ENCODE results near the gene PLAC8.
"Not testable (repeated sequence)": the region's sequence is repeated elsewhere in the genome, so short reads cannot be mapped to it uniquely, and the experiment has no call there.

PLAC8 gene

GRCh38 chr4:83111751-83112141, 2.8 kb downstream of the PLAC8 start:
- DNase-seq, result not testable (repeated sequence)

DNA sequence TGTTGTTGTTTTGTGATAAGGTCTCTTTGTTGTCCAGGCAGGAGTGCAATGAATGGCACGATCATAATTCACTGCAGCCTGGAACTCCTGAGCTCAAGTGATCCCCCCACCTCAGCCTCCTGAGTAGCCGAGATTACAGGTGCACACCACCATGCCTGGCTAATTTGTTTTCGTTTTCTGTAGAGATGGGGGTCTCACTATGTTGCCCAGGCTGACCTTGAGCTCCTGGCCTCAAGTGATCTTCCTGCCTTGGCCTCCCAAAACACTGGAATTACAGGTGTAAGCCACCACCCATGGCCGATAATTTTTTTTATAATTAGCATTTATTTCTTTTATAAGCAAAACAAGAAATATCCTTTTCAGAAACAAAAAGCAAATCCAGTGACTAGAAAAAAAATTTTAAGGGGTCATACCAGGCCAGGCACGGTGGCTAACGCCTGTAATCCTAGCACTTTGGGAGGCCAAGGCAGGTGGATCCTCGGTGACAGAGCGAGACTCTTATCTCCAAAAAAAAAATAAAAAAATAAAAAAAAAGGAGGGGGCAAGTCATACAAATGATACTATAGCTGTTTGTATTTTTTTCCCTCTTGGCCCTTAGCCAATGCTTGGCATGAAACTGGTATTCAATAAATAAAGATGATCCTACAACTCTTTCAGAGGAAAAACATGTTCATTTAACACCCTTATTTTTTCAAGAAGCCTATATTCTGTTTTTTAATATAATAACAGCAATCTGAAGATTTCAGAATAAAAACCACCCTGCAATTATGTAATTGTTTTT, 3.4 kb downstream of the PLAC8 start:
- no peak for DNase-seq

DNA sequence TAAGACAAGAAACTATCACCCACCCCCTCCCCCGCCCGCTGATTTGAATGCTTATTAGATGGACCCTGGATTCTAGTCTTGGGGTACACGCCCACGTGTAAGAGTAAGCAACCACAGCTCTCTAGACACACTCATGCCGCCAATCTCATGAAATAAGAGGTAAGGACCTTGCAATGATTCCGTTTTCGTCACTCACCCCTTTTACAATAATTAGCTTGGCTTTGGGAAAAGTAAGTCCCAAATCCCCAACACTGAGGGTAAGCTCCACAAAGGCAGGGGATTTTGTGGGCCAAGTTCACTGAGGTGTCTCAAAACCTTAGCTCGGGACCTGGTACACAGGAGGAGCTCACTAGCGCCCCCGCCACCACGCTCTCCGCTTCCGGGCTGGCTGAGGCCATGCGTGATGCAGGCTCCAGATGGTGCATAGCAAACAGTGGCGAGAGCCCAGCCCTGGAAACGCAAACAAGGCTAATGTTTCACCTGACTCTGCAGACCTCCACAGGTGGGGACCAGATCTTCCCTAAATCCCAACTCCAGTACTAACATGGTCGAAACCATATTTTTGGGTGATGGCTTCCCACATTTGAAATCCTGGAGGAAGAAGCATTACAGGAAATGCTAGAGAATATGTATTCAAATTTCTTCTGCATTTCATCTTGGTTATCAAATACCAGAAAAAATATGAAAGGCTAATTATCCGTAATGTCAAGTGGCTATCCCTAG, 4.1 kb downstream of the PLAC8 start:
- peak; percentile 88 for DNase-seq

GRCh38 chr4:83109480-83110222, 4.9 kb downstream of the PLAC8 start:
- DNase-seq, result peak; percentile 33

GRCh38 chr4:83108101-83108861, 6.2 kb downstream of the PLAC8 start:
- peak; percentile 25 for DNase-seq

DNA sequence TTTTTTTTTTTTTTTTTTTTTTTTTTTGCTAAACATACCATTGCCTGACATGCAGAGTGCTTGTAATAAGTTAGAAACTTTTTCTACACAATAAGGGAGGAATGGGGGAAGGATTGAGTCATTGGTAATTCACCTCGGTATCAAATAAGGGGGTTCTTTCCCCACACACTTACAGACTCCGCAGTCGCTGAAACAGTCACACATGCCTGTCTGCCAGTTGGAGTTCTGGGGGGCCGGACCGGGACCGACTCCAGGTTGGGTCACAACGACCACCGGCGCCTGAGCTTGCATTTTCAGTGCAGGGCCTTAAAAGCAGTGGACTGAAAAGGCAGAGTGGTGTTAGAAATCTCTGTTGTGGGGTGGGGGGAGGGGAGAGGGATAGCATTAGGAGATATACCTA, 6.9 kb downstream of the PLAC8 start:
- peak; percentile 53 for DNase-seq

DNA sequence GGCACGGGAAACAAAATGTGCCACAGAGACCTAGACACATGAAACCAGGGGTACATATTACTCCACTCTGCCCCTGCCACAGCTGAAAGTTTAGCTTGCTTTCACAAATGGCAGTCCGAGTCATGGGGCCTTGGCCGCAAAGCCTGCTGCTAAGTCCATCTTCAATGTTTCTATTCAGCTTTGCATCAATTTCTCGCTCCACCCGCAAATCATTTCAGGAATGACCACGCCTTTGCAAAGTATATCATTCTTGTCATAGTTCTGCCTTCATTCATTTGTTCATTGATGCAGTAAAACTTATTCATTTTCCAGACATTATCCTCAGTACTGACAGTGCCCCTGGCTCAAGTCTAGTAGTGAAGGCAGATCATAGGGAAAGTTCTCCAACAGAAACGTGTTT, 9.5 kb downstream of the PLAC8 start:
- DNase-seq, result no peak

DNA sequence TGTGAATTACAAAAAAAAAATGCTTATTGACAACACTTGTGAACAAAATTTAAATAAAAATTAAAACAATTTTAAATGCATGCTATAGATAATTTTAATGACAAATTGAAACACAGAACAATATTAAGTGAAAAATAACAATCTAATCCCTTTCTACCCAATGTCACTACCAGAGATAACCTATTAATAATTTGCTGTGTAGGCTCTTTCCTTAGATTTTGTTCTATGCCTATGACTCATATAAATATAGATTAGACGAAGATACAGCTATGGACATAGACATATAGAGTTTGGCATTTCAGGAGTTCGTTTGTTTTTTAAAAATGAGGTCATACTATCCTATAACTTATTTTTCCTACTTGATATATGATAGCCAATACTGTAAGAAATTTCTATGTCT, 18.1 kb downstream of the PLAC8 start:
- DNase-seq, result no peak

GRCh38 chr4:83093060-83093640, 21.4 kb downstream of the PLAC8 start:
- DNase-seq, result no peak

DNA sequence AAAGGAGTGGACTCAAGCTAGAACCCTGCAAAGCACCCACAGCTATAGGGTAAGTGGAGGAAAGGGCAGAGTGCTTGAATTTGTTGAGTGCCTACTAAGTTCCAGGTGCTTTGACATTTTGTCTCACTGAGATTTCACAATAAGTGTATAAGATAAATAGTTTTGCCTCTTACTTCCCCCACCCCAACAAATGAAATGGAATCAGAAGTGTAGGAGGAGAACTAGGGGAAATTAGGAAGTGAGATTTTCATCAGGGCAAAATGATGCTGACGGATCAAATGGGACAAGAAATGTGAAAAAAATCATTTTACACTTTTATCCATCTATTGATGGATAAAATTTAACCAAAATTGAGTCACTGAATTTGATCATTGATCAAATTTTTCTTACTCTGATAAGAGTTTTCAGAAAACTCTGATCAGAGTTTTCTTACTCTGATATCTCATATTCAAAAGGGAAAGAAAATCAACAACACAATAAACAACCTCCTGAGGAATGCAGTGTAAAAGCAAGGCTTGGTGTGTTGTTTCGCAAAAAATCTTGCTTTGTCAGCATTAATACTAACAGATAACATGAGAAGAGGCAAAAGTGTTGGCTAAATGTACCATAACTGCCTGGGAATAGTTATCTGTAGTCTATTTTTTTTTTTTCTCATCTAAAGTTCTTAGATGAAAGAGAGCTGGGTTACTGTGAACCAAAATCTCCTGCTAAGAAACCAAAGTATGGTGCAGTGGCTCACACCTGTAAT, 24.9 kb downstream of the PLAC8 start:
- no peak for DNase-seq

DNA sequence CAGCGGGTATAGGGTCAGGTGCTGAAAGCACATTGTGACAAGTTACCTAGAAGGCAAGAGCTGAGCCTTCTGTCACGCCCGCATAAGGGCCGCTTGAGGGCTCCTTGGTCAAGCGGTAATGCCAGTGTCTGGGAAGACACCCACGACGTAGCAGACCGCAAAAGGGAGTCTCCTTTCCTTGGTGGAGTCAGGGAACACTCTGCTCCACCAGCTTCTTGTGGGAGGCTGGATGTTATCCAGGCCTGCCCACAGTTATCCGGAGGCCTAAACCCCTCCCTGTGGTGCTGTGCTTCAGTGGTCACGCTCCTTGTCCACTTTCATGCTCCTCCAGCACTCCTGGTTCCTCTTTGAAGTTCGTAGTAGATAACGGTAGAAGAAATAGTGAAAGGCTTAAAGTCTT, 29.6 kb downstream of the PLAC8 start:
- DNase-seq, result not testable (repeated sequence)

GRCh38 chr4:83083925-83084475, 30.5 kb downstream of the PLAC8 start:
- peak; percentile 24 for DNase-seq

DNA sequence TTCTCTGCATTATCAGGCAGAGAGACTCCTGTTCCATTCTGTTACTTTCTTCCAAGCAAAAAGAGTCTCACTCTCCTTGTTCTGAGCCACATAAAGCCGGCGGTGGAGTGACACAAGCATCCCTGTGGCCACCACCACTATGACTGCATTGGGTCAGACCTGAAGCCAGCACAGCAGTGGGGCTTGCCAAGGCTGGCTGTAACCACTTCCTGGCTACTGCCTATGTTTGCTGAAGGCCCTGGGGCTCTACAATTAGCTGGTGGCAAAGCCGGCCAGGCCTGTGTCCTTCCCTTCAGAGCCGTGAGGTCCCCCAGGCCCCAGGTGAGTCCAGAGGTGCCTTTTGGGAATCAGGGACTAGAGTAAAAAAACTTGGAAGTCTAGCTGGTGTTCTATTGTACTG, 31.8 kb downstream of the PLAC8 start:
- no peak for DNase-seq

- DNase-seq, result no peak
Measured at GRCh38 chr4:83080561-83080960, 34.0 kb downstream of the PLAC8 start.

- DNase-seq, result no peak
Measured at GRCh38 chr4:83075311-83076095, 39.0 kb downstream of the PLAC8 start.

DNA sequence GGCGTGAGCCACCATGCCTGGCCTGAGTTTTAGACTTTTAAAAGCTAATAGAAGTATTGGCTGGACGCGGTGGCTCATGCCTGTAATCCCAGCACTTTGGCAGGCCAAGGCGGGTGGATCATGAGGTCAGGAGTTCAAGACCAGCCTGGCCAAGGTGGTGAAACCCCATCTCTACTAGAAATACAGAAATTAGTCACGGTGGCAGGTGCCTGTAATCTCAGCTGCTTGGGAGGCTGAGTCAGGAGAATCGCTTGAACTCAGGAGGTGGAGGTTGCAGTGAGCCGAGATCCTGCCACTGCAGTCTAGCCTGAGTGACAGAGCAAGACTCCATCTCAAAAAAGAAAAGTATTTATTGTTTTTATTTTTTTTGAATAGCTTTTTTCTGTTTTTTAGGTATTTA, 39.7 kb downstream of the PLAC8 start:
- DNase-seq, result not testable (repeated sequence)

GRCh38 chr4:83074086-83074704, 40.3 kb downstream of the PLAC8 start:
- peak; percentile 29 for DNase-seq

- DNase-seq, result no peak
Measured at GRCh38 chr4:83071116-83071515, 43.4 kb downstream of the PLAC8 start.

- DNase-seq, result no peak
Measured at GRCh38 chr4:83067058-83067639, 47.4 kb downstream of the PLAC8 start.

DNA sequence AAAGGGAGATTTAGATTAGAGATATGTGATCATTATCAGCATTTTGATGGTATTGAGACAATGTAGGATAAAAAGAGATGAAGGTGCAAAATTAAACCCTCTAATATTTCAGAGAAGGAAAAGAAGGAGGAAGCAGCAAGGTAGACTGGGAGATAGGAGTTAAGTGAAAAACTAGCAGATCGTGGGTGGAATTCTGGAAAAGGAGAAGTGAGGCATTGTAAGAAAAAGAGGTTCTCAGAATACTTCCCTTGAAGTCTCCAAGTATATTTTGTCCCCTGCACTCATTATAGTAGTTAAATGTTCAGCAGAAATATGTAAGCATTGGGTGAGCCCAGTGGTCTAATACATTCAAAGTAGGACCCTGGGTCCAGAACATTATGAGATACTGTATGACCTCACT, 49.3 kb downstream of the PLAC8 start:
- DNase-seq, result no peak

Measured in activated CD8-positive, alpha-beta memory T cell treated with anti-CD3 and anti-CD28 coated beads, Interleukin-2, amount 50 U/mL, for 4 hours (primary cell).